Trophoblast cell (in vitro differentiated cells and primary cell): Measurements from ENCODE around the gene PGM3.
"Not testable (repeated sequence)": the region's sequence is repeated elsewhere in the genome, so short reads cannot be mapped to it uniquely, and the experiment has no call there.

Source experiments
- DNase-seq, 2 donors: peaks; one replicate each; pipeline ENCODE4 v3.0.0-alpha.2; 2016
- H2AFZ ChIP-seq: 2 replicates; pipeline ENCODE4 v1.6.1; 2013; ENCODE audit warnings: low read length, moderate library complexity, mild to moderate bottlenecking; ENCODE audit not compliant: insufficient read depth, poor library complexity
- H2AK5ac ChIP-seq: 2 replicates; pipeline ENCODE4 v1.6.1; 2013; ENCODE audit warnings: mild to moderate bottlenecking, low read length
- H2BK120ac ChIP-seq: 2 replicates; pipeline ENCODE4 v1.6.1; 2013; ENCODE audit warnings: low read length, mild to moderate bottlenecking, moderate library complexity; ENCODE audit not compliant: insufficient read depth, poor library complexity
- H2BK12ac ChIP-seq: 2 replicates; pipeline ENCODE4 v1.6.1; 2013; ENCODE audit warnings: mild to moderate bottlenecking, low read length, moderate library complexity
- H2BK5ac ChIP-seq: 2 replicates; pipeline ENCODE4 v1.6.1; 2013; ENCODE audit warnings: low read length, low read depth, moderate library complexity, mild to moderate bottlenecking; ENCODE audit not compliant: poor library complexity
- H3K14ac ChIP-seq: 2 replicates; pipeline ENCODE4 v1.6.1; 2013; ENCODE audit warnings: mild to moderate bottlenecking, low read length
- H3K18ac ChIP-seq: 2 replicates; pipeline ENCODE4 v1.6.1; 2013; ENCODE audit warnings: mild to moderate bottlenecking, low read length
- H3K23ac ChIP-seq: 2 replicates; pipeline ENCODE4 v1.6.1; 2013; ENCODE audit warnings: low read length
- H3K27ac ChIP-seq: 2 replicates; pipeline ENCODE4 v1.5.1; 2013; ENCODE audit warnings: low read depth, mild to moderate bottlenecking, inconsistent platforms, low read length, moderate library complexity
- H3K27me3 ChIP-seq: 2 replicates; pipeline ENCODE4 v1.6.1; 2013; ENCODE audit warnings: inconsistent platforms, mild to moderate bottlenecking, low read length, moderate library complexity; ENCODE audit not compliant: insufficient read depth
- H3K36me3 ChIP-seq, 2 experiments: 1 replicate in 1 of 2; 2 replicates in 1 of 2; pipeline ENCODE4 v1.6.1; 2013; ENCODE audit warnings: low read length in 2 of 2, mild to moderate bottlenecking in 2 of 2, moderate library complexity in 1 of 2; ENCODE audit not compliant: insufficient read depth in 2 of 2, control insufficient read depth in 1 of 2
- H3K4ac ChIP-seq: 2 replicates; pipeline ENCODE4 v1.6.1; 2013; ENCODE audit warnings: low read depth, mild to moderate bottlenecking, low read length, moderate library complexity
- H3K4me1 ChIP-seq, 2 experiments: 1 replicate in 1 of 2; 2 replicates in 1 of 2; pipeline ENCODE4 v1.6.1; 2013; ENCODE audit warnings: low read length in 2 of 2, mild to moderate bottlenecking in 2 of 2, moderate library complexity in 1 of 2; ENCODE audit not compliant: insufficient read depth in 2 of 2, control insufficient read depth in 1 of 2
- H3K4me2 ChIP-seq: 2 replicates; pipeline ENCODE4 v1.6.1; 2013; ENCODE audit warnings: inconsistent platforms, mild to moderate bottlenecking, low read length, moderate library complexity
- H3K4me3 ChIP-seq: 2 replicates; pipeline ENCODE4 v1.5.1; 2013; ENCODE audit warnings: mild to moderate bottlenecking, low read depth, low read length, inconsistent platforms
- H3K79me1 ChIP-seq: one replicate; pipeline ENCODE4 v1.6.1; 2013; ENCODE audit warnings: low read length
- H3K79me2 ChIP-seq: 2 replicates; pipeline ENCODE4 v1.6.1; 2013; ENCODE audit warnings: low read length, mild to moderate bottlenecking; ENCODE audit not compliant: control insufficient read depth, insufficient read depth, poor library complexity
- H3K9ac ChIP-seq: 2 replicates; pipeline ENCODE4 v1.6.1; 2013; ENCODE audit warnings: mild to moderate bottlenecking, low read length
- H3K9me3 ChIP-seq: 2 replicates; pipeline ENCODE4 v1.6.1; 2013; ENCODE audit warnings: low read depth, mild to moderate bottlenecking, control low read depth, inconsistent platforms, low read length; ENCODE audit not compliant: insufficient read depth
- H4K12ac ChIP-seq: 2 replicates; pipeline ENCODE4 v1.6.1; 2013; ENCODE audit warnings: low read depth, mild to moderate bottlenecking, low read length, moderate library complexity
- H4K8ac ChIP-seq: 2 replicates; pipeline ENCODE4 v1.6.1; 2013; ENCODE audit warnings: low read depth, mild to moderate bottlenecking, low read length, moderate library complexity
- H4K91ac ChIP-seq: one replicate; pipeline ENCODE4 v1.6.1; 2013; ENCODE audit warnings: low read depth, mild to moderate bottlenecking, low read length, moderate library complexity
- WGBS: extraction: QIAGEN DNeasy Blood & Tissue Kit; methylation state at CpG from one replicate; pipeline ENCODE4 v1.1.7; 2013; ENCODE audit warnings: missing lambda C conversion rate; ENCODE audit not compliant: insufficient read length, insufficient coverage; ENCODE audit errors: extremely low coverage; 5-methylcytosine and 5-hydroxymethylcytosine counted together

The PGM3 gene

DNA sequence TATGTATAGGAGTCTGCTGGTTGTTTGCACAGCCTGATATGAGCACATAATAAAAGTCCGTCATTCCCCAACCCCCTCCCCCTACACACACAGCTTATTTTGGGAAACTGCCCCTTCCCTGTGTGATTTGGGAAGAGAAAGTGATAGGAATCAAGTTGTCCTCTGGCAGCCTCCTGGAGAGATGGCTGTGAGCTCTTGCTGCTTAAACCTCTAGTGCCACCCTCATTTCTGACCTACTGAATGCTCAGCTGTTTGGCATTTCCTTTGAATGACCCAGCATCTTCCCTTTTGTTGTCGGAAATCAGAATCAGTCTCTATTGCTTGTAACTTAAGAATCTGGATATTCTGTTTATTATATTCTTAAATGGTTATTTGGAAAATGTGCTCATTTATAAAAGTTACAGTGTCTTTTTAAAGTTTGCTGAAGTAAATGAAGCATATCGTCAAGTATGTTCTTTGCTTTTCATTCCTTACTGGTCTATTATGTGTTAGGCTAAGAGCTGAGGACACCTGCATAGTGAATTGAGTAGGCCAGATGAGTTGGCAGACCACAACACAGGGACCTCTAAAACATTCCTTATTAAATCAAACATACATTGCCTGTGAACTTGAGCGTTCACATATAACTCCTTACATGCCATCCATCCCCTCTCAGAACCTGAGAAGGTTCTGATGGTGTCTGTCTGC lies 5.6 kb upstream of the PGM3 start:
- WGBS, result no CpG with 5 or more reads among the region's 4 CpGs
- H2BK12ac ChIP-seq, result no peak overlapping the region
- no peak overlapping the region for H3K4me2 ChIP-seq
- no peak overlapping the region for H4K12ac ChIP-seq
- no peak overlapping the region for H2BK5ac ChIP-seq
- H2BK120ac ChIP-seq, result no peak overlapping the region
- no peaks in the 10 kb centered on the region for H3K79me2 ChIP-seq
- no peak overlapping the region for H3K18ac ChIP-seq
- no peak overlapping the region for H3K23ac ChIP-seq
- no peak overlapping the region for H3K4me3 ChIP-seq
- H3K4me1 ChIP-seq, result peaks cover 5 to 8% of the 10 kb centered on the region in 2 experiments
- no peak overlapping the region for H4K91ac ChIP-seq
- no peak overlapping the region for H3K9ac ChIP-seq
- H3K79me1 ChIP-seq, result peaks cover 1% of the 10 kb centered on the region
- no peak overlapping the region for H3K27ac ChIP-seq
- H3K27me3 ChIP-seq, result no peaks in the 10 kb centered on the region
- no peak overlapping the region for H3K4ac ChIP-seq
- peaks cover 0 to 4% of the 10 kb centered on the region in 2 experiments for H3K36me3 ChIP-seq
- H3K9me3 ChIP-seq, result no peaks in the 10 kb centered on the region
- H2AFZ ChIP-seq, result no peak overlapping the region
- no peak overlapping the region for H4K8ac ChIP-seq
- no peak overlapping the region for H2AK5ac ChIP-seq
- no peak overlapping the region for H3K14ac ChIP-seq
- no peak for DNase-seq

DNA sequence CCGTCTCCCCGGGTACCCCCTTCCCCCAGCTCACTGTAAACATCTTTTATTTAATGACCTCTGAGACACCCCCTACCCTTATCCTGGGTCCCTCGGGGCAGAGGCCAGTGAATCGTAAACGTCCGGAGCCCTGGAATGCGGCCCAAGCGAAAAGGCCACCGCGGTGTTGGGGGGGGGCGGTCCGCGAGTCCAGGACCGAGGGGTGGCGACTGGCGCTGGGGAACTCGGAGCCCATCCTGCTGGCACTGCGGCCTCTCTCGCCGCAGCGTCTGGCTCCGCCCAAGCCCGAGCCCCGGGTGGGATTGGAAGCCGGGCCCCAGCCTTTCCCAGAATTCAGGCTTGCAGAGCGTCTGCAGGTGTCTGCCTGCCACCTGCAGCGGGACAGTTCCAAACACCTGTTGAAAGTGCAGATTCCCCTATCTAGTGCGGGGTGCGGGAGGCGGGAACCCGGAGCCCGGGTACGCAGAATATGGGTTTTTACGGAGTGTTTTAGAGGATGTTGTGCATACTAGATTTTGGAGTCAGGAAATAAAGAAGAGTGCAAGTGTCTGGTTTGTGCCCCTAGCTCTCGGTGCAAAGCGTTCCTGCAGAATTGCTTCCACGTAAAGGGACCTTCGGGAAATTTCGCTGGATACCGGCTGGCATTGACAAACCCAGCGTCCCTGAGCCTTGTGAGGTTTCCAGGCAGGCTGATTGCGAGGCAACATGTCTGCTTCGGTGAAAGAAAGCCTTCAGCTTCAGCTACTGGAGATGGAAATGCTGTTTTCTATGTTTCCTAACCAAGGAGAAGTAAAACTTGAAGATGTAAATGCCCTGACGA lies 892 bp upstream of the PGM3 start:
- H3K14ac ChIP-seq, result peak overlapping the region; percentile 68

DNA sequence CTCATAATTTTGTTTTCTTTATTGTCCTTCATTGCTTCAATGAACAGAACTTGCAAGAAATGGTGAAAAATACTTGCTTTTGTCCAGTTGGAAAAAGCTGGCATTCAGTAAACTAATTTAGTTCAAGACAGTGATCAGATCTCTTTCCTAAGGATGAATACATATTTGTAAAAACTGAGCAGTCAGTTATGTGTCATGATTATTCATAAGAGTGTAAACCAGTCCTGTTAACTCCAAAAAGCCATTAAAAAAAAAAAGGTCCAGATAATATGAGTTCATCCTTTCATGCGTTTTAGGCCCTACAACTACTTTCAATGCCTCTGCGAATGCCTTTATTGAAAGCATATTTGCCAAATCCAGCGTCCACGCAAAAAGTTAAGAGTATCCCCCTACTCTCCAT lies 609 bp downstream of the PGM3 start:
- no peak overlapping the region for H2AK5ac ChIP-seq
- no peak overlapping the region for H3K14ac ChIP-seq
- H2AFZ ChIP-seq, result no peak overlapping the region

More for the DNA sequence above, 892 bp upstream of the PGM3 start:
- H2AK5ac ChIP-seq, result no peak overlapping the region
- H3K18ac ChIP-seq, result peak overlapping the region; percentile 39
- H3K23ac ChIP-seq, result no peak overlapping the region
- H2BK12ac ChIP-seq, result no peak overlapping the region
- WGBS, result no CpG with 5 or more reads among the region's 44 CpGs
- H2AFZ ChIP-seq, result peak overlapping the region; percentile 65
- peaks cover 9% of the 10 kb centered on the region for H3K79me1 ChIP-seq
- peak overlapping the region; percentile 74 for H4K8ac ChIP-seq
- peak overlapping the region; percentile 17 for H4K12ac ChIP-seq
- peaks cover 0 to 12% of the 10 kb centered on the region in 2 experiments for H3K36me3 ChIP-seq
- H4K91ac ChIP-seq, result peak overlapping the region; percentile 20
- H3K4me1 ChIP-seq, result peaks cover 5 to 6% of the 10 kb centered on the region in 2 experiments
- H3K4me3 ChIP-seq, result peak overlapping the region; percentile 82
- H3K27me3 ChIP-seq, result no peaks in the 10 kb centered on the region
- no peaks in the 10 kb centered on the region for H3K9me3 ChIP-seq
- peak; percentile 11 to 40 for DNase-seq
- peak overlapping the region; percentile 88 for H3K4me2 ChIP-seq
- H2BK5ac ChIP-seq, result no peak overlapping the region
- peak overlapping the region; percentile 60 for H3K4ac ChIP-seq
- peak overlapping the region; percentile 6 for H2BK120ac ChIP-seq
- H3K27ac ChIP-seq, result no peak overlapping the region
- H3K79me2 ChIP-seq, result peaks cover 10% of the 10 kb centered on the region
- H3K9ac ChIP-seq, result peak overlapping the region; percentile 92

DNA sequence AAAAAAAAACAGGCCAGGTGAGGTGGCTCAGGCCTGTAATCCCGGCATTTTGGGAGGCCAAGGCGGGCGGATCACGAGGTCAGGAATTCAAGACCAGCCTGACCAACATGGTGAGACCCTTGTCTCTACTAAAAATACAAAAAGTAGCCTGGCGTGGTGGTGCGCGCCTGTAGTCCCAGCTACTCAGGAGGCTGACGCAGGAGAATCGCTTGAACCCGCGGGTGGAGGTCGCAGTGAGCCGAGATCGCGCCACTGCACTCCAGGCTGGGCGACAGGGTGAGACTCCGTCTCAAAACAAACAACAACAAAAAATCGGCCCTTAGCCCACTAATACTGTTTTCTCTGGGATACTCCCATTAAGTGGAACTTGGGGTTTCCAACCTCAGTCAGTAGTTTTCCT lies 1.1 kb downstream of the PGM3 start:
- H3K4ac ChIP-seq, result peak overlapping the region; percentile 88
- not testable (repeated sequence) for H2BK12ac ChIP-seq, H4K8ac ChIP-seq, H3K4me1 ChIP-seq, H3K18ac ChIP-seq, H3K9ac ChIP-seq, H3K23ac ChIP-seq, H2BK5ac ChIP-seq, H3K27me3 ChIP-seq, H4K12ac ChIP-seq, H3K27ac ChIP-seq, H3K9me3 ChIP-seq, H4K91ac ChIP-seq, H3K4me3 ChIP-seq, H2BK120ac ChIP-seq, H3K79me1 ChIP-seq, H3K14ac ChIP-seq, H2AK5ac ChIP-seq, H2AFZ ChIP-seq
- H3K4me2 ChIP-seq, result peak overlapping the region; percentile 70
- H3K79me2 ChIP-seq, result peaks cover 10% of the 10 kb centered on the region
- DNase-seq, result peak in 1 of 2 donors; percentile 8
- H3K36me3 ChIP-seq, result peaks cover 4 to 19% of the 10 kb centered on the region in 2 experiments
- no CpG with 5 or more reads among the region's 18 CpGs for WGBS

More for the DNA sequence above, 609 bp downstream of the PGM3 start:
- Histone ChIP-seq H4K8ac (peak overlapping the region; percentile 98), H3K27ac (no peak overlapping the region), H3K23ac (no peak overlapping the region), H3K4me3 (peak overlapping the region; percentile 82), H3K18ac (no peak overlapping the region), H2BK120ac (peak overlapping the region; percentile 86), H3K36me3 (peaks cover 2 to 17% of the 10 kb centered on the region in 2 experiments), H3K79me2 (peaks cover 10% of the 10 kb centered on the region), H3K4me1 (peaks cover 5 to 6% of the 10 kb centered on the region in 2 experiments), H2BK12ac (no peak overlapping the region), H2BK5ac (no peak overlapping the region), H3K9me3 (no peaks in the 10 kb centered on the region), H3K9ac (peak overlapping the region; percentile 93), H3K27me3 (no peaks in the 10 kb centered on the region), H4K91ac (peak overlapping the region; percentile 86), H3K4ac (peak overlapping the region; percentile 94), H3K4me2 (peak overlapping the region; percentile 70), H4K12ac (peak overlapping the region; percentile 31), H3K79me1 (peaks cover 9% of the 10 kb centered on the region)
- peak in 1 of 2 donors; percentile 38 for DNase-seq
- no CpG with 5 or more reads among the region's 4 CpGs for WGBS
